ENCODE results near the gene PRR18. TPM values are rescaled to one million over a fixed set of nuclear protein-coding genes. Genes with fewer than 3 reads are reported as not detected.

PRR18 gene
- total RNA-seq, 1 experiment from 2014 or later: not detected

DNA sequence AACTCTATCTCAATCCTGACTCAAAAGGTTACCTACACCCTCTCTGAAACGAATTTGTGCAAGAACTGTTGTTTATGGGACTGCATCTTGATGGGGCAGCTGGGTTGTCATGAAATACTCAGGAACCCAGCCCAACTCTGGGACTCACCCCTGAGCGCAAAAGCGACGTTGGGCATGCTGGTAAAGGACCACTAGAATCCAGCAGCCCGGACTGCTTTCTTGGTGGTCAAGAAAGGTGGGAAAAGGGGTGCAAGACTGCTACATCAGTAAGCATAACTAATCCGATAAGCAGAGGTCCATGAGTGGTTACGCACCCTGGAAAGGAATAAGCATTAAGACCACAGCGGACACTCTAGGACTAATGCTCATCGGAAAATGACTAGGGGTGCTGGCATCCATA, 6.3 kb upstream of the PRR18 start:
- no peaks in the 10 kb centered on the region for H3K9me2 ChIP-seq (replicated peaks; ENCODE audit: insufficient read depth, low read length)
- no peak overlapping the region for H3K27ac ChIP-seq (ENCODE audit: low read length)
- H3K27me3 ChIP-seq (ENCODE audit: low read length): no peaks in the 10 kb centered on the region
- no peak overlapping the region for H3K9ac ChIP-seq (ENCODE audit: low read length)
- H3K4me3 ChIP-seq (ENCODE audit: low read length): no peak overlapping the region
- no peak overlapping the region for H2AFZ ChIP-seq (ENCODE audit: low read length)
- H3K4me1 ChIP-seq (ENCODE audit: low read length): 0 out of 2 replicates have a peak, but pooled peaks cover 3% of the 10 kb centered on the region
- no peak overlapping the region for H3K4me2 ChIP-seq (ENCODE audit: low read depth, low read length, poor library complexity, severe bottlenecking)
- H3K36me3 ChIP-seq (ENCODE audit: insufficient read depth, low read length): no peaks in the 10 kb centered on the region
- DNase-seq: no peak
- no peaks in the 10 kb centered on the region for H4K20me1 ChIP-seq (ENCODE audit: insufficient read depth, low read depth, low read length)
- H3K79me2 ChIP-seq (ENCODE audit: low read length): no peaks in the 10 kb centered on the region
- H3K9me3 ChIP-seq (ENCODE audit: low read length): no peaks in the 10 kb centered on the region

- Histone ChIP-seq H3K9me2 (replicated peaks; ENCODE audit: insufficient read depth, low read length) (no peaks in the 10 kb centered on the region), H3K27ac (ENCODE audit: low read length) (no peak overlapping the region), H3K9me3 (ENCODE audit: low read length) (no peaks in the 10 kb centered on the region), H3K27me3 (ENCODE audit: low read length) (no peaks in the 10 kb centered on the region), H4K20me1 (ENCODE audit: insufficient read depth, low read depth, low read length) (no peaks in the 10 kb centered on the region), H3K4me2 (ENCODE audit: low read depth, low read length, poor library complexity, severe bottlenecking) (no peak overlapping the region), H3K36me3 (ENCODE audit: insufficient read depth, low read length) (no peaks in the 10 kb centered on the region), H3K9ac (ENCODE audit: low read length) (no peak overlapping the region), H2AFZ (ENCODE audit: low read length) (no peak overlapping the region), H3K79me2 (ENCODE audit: low read length) (no peaks in the 10 kb centered on the region), H3K4me1 (ENCODE audit: low read length) (peaks cover 7% of the 10 kb centered on the region), H3K4me3 (ENCODE audit: low read length) (no peak overlapping the region)
- peak; percentile 87 for DNase-seq
Observed at GRCh38 chr6:166313255-166314070, 5.3 kb upstream of the PRR18 start.

DNA sequence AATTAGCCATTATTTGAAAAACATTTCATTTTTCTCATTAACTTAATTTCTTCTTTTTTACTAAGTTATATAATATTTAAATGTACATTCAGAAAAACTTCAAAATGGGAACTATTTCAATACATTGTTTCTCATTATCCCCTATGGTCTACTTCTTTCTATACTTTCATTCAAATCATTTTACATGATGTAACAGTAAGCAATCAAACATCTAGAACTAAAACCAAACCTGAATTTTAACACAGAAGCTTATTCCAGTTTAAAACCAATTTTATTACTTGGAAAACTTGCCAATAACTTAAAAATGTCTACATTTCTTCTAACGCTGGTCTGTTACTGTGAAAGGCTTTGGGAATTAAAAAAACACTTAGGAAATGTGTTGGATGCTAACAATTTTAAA, 4.6 kb upstream of the PRR18 start:
- no peaks in the 10 kb centered on the region for H3K79me2 ChIP-seq (ENCODE audit: low read length)
- H3K9me3 ChIP-seq (ENCODE audit: low read length): no peaks in the 10 kb centered on the region
- H3K9ac ChIP-seq (ENCODE audit: low read length): no peak overlapping the region
- H3K36me3 ChIP-seq (ENCODE audit: insufficient read depth, low read length): no peaks in the 10 kb centered on the region
- no peak for DNase-seq
- no peak overlapping the region for H3K27ac ChIP-seq (ENCODE audit: low read length)
- no peaks in the 10 kb centered on the region for H3K27me3 ChIP-seq (ENCODE audit: low read length)
- no peaks in the 10 kb centered on the region for H4K20me1 ChIP-seq (ENCODE audit: insufficient read depth, low read depth, low read length)
- peaks cover 9% of the 10 kb centered on the region for H3K4me1 ChIP-seq (ENCODE audit: low read length)
- no peak overlapping the region for H3K4me3 ChIP-seq (ENCODE audit: low read length)
- no peak overlapping the region for H2AFZ ChIP-seq (ENCODE audit: low read length)
- no peak overlapping the region for H3K4me2 ChIP-seq (ENCODE audit: low read depth, low read length, poor library complexity, severe bottlenecking)
- no peaks in the 10 kb centered on the region for H3K9me2 ChIP-seq (replicated peaks; ENCODE audit: insufficient read depth, low read length)

DNA sequence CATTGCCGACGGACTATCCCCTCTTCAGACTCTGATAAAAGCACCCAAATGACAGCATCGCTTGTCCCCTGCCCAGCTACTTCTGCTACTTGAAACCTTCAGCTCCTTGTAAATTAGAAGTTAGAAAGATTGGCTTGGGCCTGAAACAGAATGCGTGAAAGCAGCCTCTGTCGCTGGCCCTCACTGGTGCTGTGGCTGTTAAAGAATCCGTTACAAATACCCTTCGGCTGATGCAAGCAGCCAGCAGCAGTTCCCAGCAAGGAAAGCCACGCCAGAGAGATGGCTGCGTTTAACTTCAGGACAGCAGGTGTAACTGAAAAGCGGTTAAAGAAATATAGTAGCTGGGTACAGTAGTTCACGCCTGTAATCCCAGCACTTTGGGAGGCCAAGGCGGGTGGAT, 2.4 kb upstream of the PRR18 start:
- DNase-seq: no peak
- H3K4me2 ChIP-seq (ENCODE audit: low read depth, low read length, poor library complexity, severe bottlenecking): no peak overlapping the region
- no peaks in the 10 kb centered on the region for H4K20me1 ChIP-seq (ENCODE audit: insufficient read depth, low read depth, low read length)
- H3K9ac ChIP-seq (ENCODE audit: low read length): no peak overlapping the region
- no peak overlapping the region for H2AFZ ChIP-seq (ENCODE audit: low read length)
- H3K79me2 ChIP-seq (ENCODE audit: low read length): no peaks in the 10 kb centered on the region
- H3K9me2 ChIP-seq (replicated peaks; ENCODE audit: insufficient read depth, low read length): no peaks in the 10 kb centered on the region
- no peak overlapping the region for H3K27ac ChIP-seq (ENCODE audit: low read length)
- no peak overlapping the region for H3K4me3 ChIP-seq (ENCODE audit: low read length)
- H3K36me3 ChIP-seq (ENCODE audit: insufficient read depth, low read length): no peaks in the 10 kb centered on the region
- H3K4me1 ChIP-seq (ENCODE audit: low read length): peaks cover 9% of the 10 kb centered on the region
- no peaks in the 10 kb centered on the region for H3K9me3 ChIP-seq (ENCODE audit: low read length)
- H3K27me3 ChIP-seq (ENCODE audit: low read length): no peaks in the 10 kb centered on the region

DNA sequence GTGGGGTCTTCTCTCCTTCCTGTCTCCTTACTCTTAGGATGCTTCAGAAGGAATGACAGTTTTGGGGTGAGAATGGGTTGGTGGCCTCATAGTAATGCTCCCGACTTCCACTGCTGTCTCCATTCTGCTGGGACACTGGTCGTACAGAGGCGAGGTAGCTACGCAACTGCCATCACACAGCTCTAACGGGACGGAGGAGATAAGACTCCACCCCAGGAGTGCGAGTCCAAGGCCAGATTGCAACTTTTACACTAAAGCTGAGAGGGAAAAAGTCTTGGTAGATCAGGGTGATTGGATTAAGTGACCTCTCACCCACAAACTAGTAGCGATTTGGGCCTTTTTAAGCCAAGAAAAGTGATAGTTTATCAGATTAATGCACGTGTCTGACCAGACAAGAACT, 1.8 kb upstream of the PRR18 start:
- H4K20me1 ChIP-seq (ENCODE audit: insufficient read depth, low read depth, low read length): no peaks in the 10 kb centered on the region
- no peaks in the 10 kb centered on the region for H3K36me3 ChIP-seq (ENCODE audit: insufficient read depth, low read length)
- H3K4me2 ChIP-seq (ENCODE audit: low read depth, low read length, poor library complexity, severe bottlenecking): no peak overlapping the region
- DNase-seq: no peak
- no peaks in the 10 kb centered on the region for H3K79me2 ChIP-seq (ENCODE audit: low read length)
- H3K4me1 ChIP-seq (ENCODE audit: low read length): peaks cover 9% of the 10 kb centered on the region
- no peak overlapping the region for H2AFZ ChIP-seq (ENCODE audit: low read length)
- no peak overlapping the region for H3K4me3 ChIP-seq (ENCODE audit: low read length)
- H3K9me3 ChIP-seq (ENCODE audit: low read length): no peaks in the 10 kb centered on the region
- no peaks in the 10 kb centered on the region for H3K9me2 ChIP-seq (replicated peaks; ENCODE audit: insufficient read depth, low read length)
- H3K27ac ChIP-seq (ENCODE audit: low read length): no peak overlapping the region
- H3K27me3 ChIP-seq (ENCODE audit: low read length): no peaks in the 10 kb centered on the region
- H3K9ac ChIP-seq (ENCODE audit: low read length): no peak overlapping the region

DNA sequence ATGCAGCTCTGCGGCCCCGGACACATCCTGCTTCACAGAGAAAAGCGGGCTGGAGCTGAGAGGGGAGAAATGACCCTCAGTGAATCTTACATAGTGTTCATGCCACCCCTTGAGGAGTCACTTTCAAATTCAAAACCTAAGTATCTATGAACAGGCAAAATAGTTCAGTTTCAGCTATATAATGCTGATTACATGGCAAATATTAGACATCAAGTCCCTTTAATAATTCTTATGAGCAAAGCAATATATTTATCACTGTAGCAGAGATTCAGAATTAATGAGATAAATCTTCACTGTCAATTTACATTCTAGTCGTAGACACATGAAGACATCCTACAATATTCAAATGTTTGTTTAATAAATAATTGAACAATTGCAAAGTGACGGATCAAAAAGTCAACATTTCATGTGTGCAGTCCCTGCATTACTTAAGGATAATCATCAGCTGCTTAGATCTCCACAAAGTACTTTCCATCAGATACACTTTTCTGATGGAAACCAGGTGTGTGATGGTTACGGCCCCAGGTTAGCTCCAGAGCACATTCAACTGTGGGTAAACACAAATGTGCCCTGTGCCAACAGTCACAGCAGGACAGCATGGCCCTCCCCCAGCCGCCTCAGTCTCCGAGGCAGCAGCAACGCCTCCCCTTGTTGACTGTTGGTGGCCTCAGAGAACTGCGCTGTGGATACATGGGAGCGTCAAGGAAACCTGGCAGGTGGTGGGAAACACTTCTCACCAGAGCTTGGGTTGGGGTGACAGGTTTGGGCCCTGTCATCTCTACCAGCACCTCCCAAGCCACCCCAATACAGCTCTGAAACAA, 787 bp upstream of the PRR18 start:
- H3K27me3 ChIP-seq (ENCODE audit: low read length): no peaks in the 10 kb centered on the region
- peak overlapping the region; percentile 12; the same call in 1 of the 2 replicates for H3K4me3 ChIP-seq (ENCODE audit: low read length)
- H3K4me1 ChIP-seq (ENCODE audit: low read length): peaks cover 9% of the 10 kb centered on the region
- DNase-seq: no peak
- H3K9me3 ChIP-seq (ENCODE audit: low read length): no peaks in the 10 kb centered on the region
- H3K9me2 ChIP-seq (replicated peaks; ENCODE audit: insufficient read depth, low read length): no peaks in the 10 kb centered on the region
- H2AFZ ChIP-seq (ENCODE audit: low read length): peak overlapping the region; percentile 8; the same call in 1 of the 2 replicates
- H4K20me1 ChIP-seq (ENCODE audit: insufficient read depth, low read depth, low read length): no peaks in the 10 kb centered on the region
- H3K79me2 ChIP-seq (ENCODE audit: low read length): no peaks in the 10 kb centered on the region
- peak overlapping the region; percentile 55 for H3K4me2 ChIP-seq (ENCODE audit: low read depth, low read length, poor library complexity, severe bottlenecking)
- H3K9ac ChIP-seq (ENCODE audit: low read length): no peak overlapping the region
- H3K27ac ChIP-seq (ENCODE audit: low read length): no peak overlapping the region
- no peaks in the 10 kb centered on the region for H3K36me3 ChIP-seq (ENCODE audit: insufficient read depth, low read length)

- no peaks in the 10 kb centered on the region for H4K20me1 ChIP-seq (ENCODE audit: insufficient read depth, low read depth, low read length)
- no peak for DNase-seq
- H3K27ac ChIP-seq (ENCODE audit: low read length): no peak overlapping the region
- no peak overlapping the region for H3K4me2 ChIP-seq (ENCODE audit: low read depth, low read length, poor library complexity, severe bottlenecking)
- no peaks in the 10 kb centered on the region for H3K36me3 ChIP-seq (ENCODE audit: insufficient read depth, low read length)
- no peaks in the 10 kb centered on the region for H3K9me3 ChIP-seq (ENCODE audit: low read length)
- no peak overlapping the region for H3K4me3 ChIP-seq (ENCODE audit: low read length)
- H3K9ac ChIP-seq (ENCODE audit: low read length): no peak overlapping the region
- no peaks in the 10 kb centered on the region for H3K79me2 ChIP-seq (ENCODE audit: low read length)
- no peaks in the 10 kb centered on the region for H3K9me2 ChIP-seq (replicated peaks; ENCODE audit: insufficient read depth, low read length)
- no peaks in the 10 kb centered on the region for H3K27me3 ChIP-seq (ENCODE audit: low read length)
- H2AFZ ChIP-seq (ENCODE audit: low read length): no peak overlapping the region
- peaks cover 6% of the 10 kb centered on the region for H3K4me1 ChIP-seq (ENCODE audit: low read length)
Observed at GRCh38 chr6:166307082-166308032, 835 bp downstream of the PRR18 start.
